GM03348 (cell line): Measurements from ENCODE around the gene GADD45G.

Experiments
- DNase-seq: peaks from one replicate; pipeline ENCODE4 v3.0.0; 2012; ENCODE audit warnings: low spot score

Gene GADD45G

DNA sequence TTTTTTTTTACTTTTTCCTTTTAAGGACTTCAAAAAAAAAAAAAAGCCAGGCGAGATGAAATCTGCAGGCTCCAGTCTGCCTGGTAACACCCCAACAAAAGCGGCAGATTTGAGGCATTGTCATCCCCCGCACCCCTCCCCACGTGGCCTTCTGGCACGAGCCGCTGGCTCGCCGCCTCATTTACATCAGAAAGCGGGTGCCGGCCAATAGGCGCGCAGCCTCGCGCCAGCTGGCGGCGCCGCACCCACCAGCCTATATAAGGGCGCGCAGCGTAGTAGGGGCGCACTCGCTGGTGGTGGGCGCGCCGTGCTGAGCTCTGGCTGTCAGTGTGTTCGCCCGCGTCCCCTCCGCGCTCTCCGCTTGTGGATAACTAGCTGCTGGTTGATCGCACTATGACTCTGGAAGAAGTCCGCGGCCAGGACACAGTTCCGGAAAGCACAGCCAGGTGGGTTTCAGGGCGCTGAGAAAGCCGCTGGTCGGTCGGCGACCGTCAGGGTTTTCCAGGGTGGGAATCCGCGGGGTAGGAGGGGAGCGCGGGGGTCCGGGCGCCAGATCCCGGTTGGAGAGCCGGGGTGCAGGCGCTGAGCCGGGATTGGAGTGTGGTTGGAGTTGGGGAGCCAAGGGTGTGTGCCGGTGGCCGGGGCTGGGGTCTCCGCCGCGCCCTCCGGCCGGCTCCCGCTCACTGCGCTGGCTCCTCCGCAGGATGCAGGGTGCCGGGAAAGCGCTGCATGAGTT is at the start of gene GADD45G:
Gene GADD45G (plus strand): TSS at position 284 of the 736 bp plus-strand sequence. CDS start 110 bp downstream, at position 394.
- peak; percentile 76 for DNase-seq

DNA sequence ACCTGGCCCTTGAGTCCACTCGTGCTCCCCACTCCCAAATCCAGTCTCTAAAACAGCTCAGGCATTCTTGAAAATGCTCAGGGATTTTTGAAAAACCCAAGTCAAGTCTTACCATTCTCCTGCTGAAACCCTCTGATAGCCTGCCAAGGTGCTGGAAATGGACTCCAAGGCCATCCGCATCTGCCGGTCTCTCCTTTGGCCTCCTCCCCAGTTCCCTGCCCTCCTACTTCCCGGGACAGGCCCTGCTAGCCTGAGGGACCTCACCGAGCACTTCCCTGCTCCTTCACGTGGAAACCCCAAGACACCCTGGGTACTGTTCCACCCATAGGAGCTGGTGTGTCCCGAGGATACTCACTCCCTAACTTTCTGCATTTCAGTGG is 49.8 kb upstream of the GADD45G start:
- DNase-seq = no peak

- DNase-seq = no peak
These were observed 49.1 kb upstream of the GADD45G start for GRCh38 chr9:89555451-89556375.

GRCh38 chr9:89558196-89558899 is 46.5 kb upstream of the GADD45G start:
- DNase-seq = no peak

DNA sequence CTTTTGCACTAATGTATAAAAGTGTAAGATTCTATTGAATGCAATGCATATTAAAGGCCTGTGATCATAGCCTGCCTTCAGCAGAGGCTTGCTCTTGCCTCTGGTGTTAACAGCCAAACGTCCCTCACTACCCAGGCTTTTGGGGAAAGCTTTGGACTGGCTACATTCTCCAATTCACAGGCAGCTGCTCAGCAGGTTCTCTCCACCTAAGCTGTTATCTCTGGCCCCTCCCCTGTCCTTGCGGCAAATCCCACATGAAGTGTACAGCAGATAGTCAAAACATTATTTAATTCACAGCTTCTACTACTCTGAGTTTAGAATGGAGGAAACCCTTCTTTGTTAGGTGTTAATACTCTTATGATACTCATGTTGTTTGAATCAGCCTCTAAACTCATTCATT is 45.9 kb upstream of the GADD45G start:
- no peak for DNase-seq

DNA sequence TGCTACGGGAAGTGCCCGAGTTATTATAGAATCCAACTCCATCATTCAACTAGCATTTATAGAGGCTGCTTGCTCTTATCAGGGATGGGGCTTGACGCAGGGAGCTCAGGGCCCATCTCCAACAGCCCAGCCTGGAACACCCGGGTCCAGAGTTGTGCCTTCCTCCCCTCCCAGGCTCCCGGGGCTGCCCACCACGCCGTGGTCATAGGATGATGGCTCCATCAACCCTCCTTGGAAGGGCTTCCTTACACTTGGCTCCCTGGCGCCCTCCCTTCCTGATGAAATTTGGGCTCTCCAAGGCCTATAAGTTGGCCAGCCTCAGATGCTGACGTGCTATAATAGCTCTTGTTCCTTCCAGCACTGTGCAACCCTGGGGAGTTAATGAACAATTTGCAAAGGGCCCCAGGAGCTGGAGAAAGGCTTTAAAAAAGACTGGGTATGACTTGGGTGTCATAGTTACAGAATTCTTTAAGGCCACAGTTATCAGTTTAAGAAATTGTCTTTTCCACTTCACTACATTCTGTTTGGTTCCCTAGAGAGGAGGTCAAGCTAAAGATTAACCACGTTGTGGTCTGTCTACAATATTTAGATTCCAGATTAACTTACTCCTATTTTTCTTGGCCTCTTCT is 42.5 kb upstream of the GADD45G start:
- no peak for DNase-seq

DNA sequence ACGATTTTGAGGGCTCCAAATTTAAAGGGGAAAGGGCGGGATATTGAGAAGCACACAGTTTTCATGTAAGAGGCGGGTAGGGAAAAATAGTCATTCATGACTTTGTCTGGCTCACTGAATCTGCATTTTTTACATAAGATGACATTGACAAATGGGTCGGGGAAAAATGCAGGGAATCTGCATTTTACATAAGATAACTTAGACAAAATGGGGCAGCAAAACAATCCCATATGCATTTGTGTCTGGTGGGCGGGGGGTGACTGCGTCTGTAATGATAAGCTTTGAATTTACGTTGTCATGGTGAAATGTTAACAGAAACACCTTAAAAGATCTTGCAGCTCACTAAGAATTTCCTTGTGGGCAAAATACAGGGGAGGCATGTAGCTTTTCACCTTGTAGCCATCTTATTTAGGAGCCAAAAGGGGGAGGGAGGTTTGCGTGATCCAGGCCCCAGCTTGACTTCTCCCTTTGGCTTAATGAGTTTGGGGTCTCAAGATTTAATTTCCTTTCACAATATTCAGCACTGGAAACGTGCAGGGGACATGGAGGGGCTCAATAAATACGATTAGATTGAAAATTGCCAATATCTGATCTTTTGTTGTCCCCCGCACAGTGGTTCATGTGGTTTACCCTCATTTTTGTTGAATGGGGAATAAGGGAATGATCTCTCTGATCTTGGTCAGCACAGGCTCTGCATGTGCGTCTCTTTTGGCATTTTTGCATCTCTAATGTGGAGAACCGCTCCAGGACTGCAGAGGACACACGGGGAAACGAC is 41.1 kb upstream of the GADD45G start:
- DNase-seq = no peak

DNA sequence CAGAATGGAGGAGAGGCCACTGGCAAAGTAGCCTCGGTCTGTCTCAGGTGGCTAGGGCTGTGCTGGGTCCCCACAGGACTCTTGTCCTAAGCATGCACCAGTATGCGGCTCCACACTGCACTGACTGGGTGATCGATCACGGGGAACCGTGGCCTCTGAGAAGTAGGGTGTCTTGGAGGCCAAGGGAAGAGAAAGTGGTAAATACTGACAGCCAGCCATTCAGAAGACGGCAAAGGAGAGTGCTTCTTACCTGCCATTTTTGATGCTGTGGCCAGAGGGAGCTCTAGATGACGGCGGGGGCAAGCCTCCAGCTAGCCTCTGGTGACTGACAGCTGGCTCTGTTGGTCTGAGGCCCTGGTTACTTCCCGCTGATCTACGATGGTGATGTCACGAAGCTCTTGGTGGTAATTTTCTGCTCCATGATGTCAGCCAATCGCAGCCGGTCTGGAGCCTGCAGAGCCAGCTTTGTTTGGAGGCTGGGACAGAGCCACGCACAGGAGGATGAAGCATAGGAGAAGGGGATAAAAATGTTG is 40.4 kb upstream of the GADD45G start:
- no peak for DNase-seq

- DNase-seq = no peak
These were observed 37.2 kb upstream of the GADD45G start for GRCh38 chr9:89567649-89568048.

DNA sequence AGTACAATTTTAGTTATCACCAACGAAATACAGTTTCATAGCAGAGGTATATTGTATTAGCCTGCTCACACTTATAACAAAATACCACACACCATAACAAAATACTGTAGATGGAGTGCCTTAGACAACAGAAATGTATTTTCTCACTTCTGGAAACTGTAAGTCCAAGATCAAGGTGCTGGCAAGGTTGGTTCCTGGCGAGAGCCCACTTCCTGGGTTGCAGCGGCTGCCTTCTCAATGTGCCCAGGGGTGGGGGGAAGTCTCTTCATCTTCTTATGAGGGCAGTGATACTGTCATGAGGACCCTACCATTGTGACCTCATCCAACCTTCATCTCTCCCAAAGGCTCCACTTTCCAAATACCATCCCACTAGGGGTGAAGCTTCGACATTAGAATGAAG is 30.5 kb upstream of the GADD45G start:
- no peak for DNase-seq

- DNase-seq = peak; percentile 32
These were observed 28.4 kb upstream of the GADD45G start for GRCh38 chr9:89576404-89576839.

DNA sequence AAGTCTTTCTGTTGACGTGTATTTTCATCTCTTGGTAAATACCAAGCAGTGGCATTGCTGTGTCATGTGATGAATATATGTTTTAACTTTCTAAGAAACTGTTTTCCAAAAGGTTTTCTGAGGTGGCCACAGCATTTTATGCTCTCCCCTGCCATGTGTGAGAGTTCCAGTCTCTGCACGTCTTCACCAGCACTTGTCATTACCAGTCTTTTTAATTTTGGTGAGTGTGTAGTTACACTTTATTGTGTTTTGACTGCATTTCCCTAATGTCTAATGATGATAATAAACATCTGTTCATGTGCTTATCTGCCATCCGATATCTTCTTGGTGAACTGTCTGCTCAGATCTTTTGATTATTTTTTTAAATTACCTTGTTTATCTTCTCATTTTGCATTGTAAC is 27.4 kb upstream of the GADD45G start:
- no peak for DNase-seq

GRCh38 chr9:89579741-89580385 is 24.9 kb upstream of the GADD45G start:
- no peak for DNase-seq

DNA sequence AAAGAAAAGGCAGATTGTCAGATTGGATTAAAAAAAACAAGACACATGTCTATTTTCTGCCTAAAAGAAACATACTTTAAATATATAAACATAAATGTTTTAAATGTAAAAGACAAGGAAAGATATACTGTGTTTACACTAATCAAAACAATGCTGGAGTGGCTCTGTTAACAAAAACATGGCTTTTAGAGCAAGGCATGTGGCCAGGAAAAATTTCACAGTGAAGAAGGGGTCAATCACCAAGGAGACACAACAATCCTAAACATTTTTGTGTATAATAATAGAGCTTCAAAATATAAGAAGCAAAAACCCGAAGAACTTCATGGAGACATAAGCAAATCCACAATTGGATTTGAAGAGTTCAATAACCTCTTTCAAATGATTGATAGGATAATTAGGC is 18.5 kb upstream of the GADD45G start:
- no peak for DNase-seq

- DNase-seq = no peak
These were observed 16.4 kb upstream of the GADD45G start for GRCh38 chr9:89588271-89588879.

GRCh38 chr9:89590415-89590814 is 14.4 kb upstream of the GADD45G start:
- no peak for DNase-seq

DNA sequence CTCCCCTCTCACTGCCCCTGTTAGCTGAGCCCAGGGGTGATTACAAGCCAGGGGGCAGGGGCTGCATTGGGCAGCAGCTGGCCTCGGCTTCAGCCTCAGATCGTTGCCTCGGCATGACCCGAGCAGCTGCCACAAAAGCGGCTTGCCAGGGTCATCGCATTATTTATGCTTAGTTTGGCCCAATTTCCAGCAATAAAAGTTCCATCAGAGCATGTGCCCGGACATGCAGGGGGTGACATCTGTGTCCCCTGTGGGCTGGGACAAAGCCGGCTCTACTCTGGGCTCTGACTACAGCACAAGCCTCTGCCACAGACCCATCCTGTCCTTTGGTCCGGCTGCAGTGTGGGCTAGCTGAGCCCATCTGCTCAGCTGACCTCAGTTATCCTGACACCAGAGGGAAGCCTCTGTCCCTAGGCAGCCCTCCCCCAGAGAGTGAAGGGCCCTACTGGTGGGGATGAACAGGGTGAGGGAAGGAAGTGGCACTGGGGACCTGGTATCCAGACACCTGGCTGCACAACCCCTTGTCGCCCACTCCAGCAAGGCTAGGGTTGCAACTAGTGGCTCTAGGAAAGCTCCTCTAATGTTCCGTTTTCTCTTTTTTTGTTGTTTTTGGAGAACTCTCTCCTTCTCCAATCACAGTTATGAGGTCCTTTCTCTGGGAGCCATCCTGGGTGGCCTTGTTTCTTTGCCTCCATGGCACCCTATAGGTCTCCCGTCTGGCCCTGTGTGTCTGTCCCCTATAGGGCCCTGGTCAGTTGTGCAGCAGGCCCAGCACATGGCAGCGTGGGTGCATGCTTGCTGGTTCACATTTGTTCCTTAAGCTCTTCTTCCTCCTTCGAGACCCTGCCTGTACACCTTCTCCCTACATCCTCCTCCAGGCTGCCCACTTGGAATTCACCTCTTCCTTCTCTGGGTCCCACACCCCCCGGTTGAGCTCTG is 13.3 kb upstream of the GADD45G start:
- DNase-seq = no peak

DNA sequence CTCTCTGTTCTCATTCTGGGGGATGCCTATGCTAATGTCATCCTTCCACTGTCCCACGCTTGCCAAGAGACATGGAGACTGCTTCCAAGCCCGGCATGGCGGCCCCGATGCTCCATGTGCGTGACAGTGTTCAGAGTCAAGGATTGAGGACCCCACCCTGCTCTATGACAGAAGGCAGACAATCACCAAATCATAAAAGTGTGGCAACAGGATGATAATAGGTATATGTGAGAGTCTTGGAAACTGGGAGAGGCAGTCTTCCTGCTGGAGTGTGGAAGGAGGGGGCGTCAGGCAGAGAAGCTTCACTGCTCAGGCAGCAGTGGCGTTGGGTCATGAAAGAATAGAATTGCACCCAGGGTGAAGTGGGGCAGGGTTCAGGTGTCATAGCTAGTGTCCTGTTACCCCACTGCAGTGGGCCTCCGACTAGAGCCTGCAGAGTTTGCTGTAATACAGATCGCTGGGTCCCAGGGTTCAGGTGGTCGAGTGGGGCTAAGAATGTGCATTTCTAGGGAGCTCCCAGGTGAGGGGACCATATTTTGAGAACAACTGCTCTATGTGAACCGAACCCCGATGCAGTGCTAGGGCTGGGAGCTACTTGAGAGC is 12.5 kb upstream of the GADD45G start:
- no peak for DNase-seq
